Stimulated activated CD4-positive, alpha-beta T cell treated with anti-CD3 and anti-CD28 coated beads, Interleukin-4, amount 100 ng/mL, for 4 hours (primary cell): ENCODE data around the gene PAGE2B.
A peak's percentile ranks its signal among the peaks of the same experiment; 100 is the strongest.
"Not testable (repeated sequence)": the region's sequence is repeated elsewhere in the genome, so short reads cannot be mapped to it uniquely, and the experiment has no call there.

Experiments used
- DNase-seq, 2 experiments: peaks; one replicate each; pipeline ENCODE4 v3.0.0-alpha.2; 2020

PAGE2B gene, protein sequence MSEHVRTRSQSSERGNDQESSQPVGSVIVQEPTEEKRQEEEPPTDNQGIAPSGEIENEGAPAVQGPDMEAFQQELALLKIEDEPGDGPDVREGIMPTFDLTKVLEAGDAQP

DNA sequence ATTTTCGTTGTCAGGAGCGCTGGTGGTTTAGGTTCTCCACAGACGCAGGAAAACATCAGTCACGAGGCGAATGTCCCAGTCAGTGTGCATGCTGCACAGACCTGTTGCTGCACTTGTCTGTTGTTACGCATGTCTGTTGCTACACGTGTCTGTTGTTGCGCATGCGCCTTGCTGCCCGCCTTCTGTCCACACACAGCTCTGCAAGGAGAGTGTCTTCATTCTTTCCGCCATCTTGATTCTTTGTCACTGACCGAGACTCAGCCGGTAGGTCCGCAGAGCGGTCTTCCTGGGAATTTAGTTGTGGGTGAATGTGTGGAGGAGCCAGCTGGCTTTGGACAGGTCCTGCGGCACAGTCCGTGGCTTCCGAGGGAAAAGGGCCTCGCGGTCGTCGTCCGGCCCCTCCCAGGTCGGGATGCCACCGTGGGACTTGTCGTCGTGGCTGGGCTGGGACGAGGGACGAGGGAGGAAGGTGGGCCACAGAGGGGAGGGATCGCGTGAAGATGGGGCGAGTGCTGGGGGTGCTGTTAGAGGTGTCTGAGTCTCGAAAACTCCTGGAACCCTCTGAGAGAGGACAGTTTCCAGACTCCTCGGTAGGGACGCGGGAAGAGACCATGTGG lies at the start of gene PAGE2B:
Gene PAGE2B, plus strand, starts transcription at position 180 of the 617 bp plus-strand sequence. CDS start 1,012 bp downstream, outside the sequence.
- no peak for DNase-seq

DNA sequence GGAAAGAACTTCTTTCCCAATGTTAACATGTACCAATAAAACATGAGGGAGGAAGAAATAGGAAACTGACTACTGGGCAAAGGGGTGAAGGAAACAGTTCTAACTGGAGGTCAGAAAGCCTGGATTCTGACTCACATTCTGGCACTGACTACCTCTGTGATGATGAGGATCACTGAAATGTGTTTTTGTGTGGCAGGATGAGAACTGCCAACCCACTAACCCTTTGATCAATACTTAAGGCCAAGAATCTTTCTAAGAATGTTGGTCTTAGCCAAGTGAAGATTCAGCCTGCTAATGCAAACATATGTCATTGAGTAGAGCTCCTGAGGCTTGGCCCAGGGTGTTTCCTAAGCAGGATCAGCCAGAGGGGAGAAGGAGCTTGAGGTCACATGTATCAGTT lies 48.7 kb upstream of the PAGE2B start:
- DNase-seq, result no peak

DNA sequence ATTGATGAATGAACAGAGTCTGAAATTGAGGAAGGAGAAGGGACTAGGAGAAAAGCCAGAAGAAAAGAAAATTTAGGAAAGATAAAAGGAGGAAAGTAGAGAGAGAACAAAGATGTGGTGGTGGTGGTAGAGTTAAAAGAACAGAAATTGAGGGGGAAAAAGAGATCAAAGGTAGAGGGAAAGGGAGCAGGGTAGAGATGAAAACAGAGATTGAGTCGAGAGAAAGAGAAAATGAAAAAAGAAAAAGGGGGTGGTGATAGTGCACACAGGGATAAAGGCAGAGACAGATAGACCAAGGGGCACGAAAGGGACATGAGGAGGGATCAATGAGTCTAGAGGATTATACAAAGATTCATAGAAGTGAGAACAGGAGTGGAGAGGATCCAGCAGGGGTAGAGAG lies 48.0 kb upstream of the PAGE2B start:
- no peak for DNase-seq

- DNase-seq, result no peak
Observed at GRCh38 chrX:55028040-55028439, 46.8 kb upstream of the PAGE2B start.

DNA sequence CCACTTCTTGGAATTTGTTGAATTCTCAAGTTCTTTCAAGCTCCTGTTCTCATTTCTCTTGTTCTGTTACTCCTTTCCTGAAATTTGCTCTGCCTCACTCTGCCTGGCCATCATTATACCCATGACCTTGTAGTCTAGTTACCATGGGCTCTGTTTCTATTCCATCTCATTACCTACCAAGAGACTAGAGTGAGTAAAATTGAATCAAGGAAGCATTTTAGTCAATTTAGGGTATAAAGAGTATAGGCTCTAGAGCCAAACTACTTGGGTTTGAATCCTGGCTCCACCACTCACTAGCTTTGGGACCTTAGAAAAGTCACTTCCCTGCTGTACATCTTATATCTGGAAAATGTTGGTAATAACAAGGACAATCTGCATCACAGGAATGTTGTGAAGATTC lies 46.2 kb upstream of the PAGE2B start:
- DNase-seq, result no peak

DNA sequence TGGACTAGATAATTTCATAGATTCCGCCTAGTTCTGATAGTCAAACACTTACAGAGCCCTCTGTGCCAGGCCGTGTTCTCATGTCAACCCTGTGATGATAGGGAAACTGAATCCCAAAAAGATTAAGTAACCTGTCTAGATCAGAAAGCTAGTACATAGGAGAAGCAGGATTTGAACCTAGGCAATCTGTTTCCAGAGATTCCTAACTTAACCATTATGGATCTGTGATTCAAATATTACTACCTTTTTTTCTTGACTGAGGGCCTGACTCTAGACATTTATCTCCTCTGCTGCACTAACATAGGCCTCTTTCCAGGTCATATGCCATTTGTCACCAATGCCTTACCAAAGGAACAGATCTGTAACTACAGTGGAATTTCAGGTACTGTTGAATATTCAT lies 45.5 kb upstream of the PAGE2B start:
- no peak for DNase-seq

GRCh38 chrX:55030271-55031205 lies 44.3 kb upstream of the PAGE2B start, which contains the start of gene ALAS2:
Gene ALAS2, minus strand, starts transcription at chrX:55030977. Its CDS starts 4,977 bp downstream, at chrX:55026000.
- DNase-seq, result no peak

DNA sequence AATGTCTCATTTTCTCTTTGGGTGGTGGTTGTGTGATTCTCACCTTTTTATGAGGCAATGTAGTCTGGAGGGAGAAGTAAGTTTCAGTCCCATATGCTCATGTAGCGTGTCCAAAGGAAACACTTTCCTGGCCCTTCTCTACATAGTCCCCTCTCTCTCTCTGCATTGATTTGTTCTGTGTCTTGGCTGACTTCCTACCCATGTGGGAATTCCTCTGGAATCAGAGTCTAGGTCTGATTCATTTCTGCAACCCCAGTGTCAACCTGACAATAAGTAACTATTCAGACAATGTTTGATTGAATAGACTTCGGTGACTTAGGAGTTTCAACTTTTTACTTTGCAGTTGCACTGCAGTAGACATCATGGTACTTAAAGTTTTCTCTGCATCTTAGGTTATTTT lies 41.4 kb upstream of the PAGE2B start:
- no peak for DNase-seq

DNA sequence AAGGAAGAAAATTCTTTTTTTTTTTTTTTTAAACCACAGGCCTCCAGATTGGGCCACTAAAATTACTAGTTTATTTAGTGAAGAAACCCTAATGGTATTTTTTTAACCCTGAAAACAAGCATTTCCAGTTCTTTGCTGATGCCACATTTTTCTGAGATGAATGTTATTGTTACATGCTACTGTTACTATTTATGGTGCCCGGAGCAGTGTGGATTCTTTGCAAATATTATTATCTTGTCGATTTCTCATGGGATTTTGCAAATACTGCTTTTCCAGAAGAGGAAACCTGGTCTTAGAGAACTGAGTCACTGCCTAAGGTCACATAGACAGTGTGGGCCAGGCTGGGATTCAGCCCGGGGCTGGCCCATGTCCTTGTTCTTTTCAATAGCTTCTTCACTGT lies 35.4 kb upstream of the PAGE2B start:
- DNase-seq, result no peak

DNA sequence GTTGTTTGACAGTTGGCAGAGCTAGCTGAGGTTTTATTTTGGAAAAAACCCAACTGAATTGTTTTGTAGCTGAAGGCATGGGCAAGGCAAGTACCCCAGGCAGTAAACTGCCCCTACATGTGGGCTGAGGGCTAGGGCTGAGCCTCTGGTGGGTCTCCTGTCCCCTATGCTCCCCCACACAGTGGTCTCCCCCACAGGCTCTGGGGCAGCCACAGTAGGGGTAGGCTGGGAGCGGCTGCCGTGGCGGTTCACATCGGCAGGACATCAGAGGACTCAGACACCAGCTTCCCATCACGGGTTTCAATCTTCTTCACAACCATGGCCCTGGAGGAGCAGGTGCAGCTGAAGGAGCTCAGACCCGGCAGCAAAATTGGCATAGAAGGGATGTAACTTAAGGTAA lies 33.3 kb upstream of the PAGE2B start:
- DNase-seq, result no peak

DNA sequence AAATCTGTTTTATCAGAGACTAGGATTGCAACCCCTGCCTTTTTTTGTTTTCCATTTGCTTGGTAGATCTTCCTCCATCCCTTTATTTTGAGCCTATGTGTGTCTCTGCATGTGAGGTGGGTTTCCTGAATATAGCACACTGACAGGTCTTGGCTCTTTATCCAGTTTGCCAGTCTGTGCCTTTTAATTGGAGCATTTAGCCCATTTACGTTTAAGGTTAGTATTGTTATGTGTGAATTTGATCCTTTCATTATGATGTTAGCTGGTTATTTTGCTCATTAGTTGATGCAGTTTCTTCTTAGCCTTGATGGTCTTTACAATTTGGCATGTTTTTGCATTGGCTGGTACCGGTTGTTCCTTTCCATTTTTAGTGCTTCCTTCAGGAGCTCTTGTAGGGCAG lies 24.2 kb upstream of the PAGE2B start:
- DNase-seq, result not testable (repeated sequence)

DNA sequence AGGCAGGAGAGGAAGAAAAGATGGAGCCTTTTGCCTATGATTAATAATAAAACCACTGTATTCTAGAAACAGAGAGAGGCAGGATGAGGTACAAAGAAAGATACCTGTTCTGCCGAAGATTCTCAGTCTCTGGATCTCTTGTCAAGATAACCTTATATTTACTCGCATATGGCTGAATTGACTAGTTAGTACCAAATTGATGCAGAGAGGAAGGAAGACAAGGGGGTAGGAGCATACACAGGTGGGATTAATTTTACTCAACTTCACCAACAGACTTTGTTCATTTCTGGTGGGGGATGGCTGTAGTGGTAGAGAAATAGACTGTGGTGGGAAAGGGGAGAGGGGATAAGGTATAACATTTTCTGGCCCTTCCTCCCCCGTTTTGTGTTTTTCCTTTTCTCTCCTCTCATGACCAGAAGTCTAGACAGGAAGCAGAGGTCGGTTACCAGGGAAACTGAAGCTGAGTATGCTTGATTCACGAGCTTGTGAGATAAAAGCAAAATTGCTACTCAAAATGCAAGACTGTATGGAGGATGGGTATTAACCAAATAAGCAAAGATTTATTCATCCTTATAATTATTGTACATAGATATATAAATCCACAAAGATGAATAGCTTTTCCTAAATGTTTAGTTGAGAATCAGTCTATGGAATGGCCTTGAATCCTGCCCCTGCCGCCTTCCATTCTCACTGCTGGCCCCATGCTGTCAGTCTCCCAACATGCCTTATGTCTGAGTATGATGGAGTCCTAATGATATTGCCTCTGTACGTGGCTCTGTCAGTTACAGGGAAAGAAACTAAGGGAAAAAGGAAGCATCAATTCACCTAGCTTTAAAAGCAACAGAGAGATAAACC lies 17.8 kb upstream of the PAGE2B start:
- peak in 1 of 2 experiments; percentile 11 for DNase-seq

- DNase-seq, result peak in 1 of 2 experiments; percentile 11
Observed at GRCh38 chrX:55057675-55058249, 17.1 kb upstream of the PAGE2B start.

- not testable (repeated sequence) for DNase-seq
Observed at GRCh38 chrX:55067180-55067579, 7.7 kb upstream of the PAGE2B start.

- no peak for DNase-seq
Observed at GRCh38 chrX:55072286-55072685, 2.5 kb upstream of the PAGE2B start.

DNA sequence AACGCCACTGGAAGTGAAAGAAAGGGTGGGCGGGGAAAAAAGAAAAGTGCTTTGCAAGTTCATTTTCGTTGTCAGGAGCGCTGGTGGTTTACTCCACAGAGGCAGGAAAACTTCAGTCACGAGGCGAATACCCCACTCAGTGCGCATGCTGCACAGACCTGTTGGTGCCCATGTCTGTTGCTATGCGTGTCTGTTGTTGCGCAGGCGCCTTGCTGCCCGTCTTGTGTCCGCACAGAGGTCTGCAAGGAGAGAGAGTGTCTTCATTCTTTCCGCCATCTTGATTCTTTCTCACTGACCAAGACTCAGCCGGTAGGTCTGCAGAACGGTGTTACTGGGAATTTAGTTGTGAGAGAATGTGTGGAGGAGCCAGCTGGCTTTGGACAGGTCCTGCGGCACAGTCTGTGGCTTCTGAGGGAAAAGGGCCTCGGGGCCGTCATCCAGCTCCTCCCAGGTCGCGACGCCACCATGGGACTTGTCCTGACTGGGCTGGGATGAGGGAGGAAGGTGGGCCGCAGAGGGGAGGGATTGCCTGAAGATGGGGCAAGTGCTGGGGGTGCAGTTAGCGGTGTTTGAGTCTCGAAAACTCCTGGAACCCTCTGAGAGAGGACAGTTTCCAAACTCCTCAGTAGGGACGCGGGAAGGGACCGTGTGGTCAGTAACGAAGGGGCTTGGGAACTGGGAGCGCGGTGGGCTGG lies 14.1 kb downstream of the PAGE2B start, which contains the start of gene PAGE2:
Gene PAGE2, plus strand, starts transcription at position 224 of the 695 bp plus-strand sequence. CDS start 1,003 bp downstream, outside the sequence.
- DNase-seq, result no peak

DNA sequence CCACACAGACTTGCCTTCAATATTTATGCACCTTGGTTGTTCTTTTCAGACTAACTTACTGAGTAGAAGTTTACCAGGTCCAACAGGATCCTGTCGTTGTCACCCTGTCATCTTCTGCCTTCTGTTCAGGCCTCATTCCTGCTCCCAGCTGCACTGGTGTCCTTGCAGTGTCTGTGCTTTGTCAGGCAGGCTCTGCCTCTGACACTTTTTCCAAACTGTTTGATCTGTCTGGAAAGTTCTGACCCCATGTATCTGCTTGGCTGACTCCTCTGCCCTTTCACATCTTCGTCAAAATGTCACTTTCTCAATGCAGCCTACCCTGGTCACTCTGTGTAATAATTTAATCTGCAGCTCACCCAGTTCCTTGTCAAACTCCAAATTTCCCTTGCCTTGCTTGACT lies 23.9 kb downstream of the PAGE2B start:
- DNase-seq, result no peak

DNA sequence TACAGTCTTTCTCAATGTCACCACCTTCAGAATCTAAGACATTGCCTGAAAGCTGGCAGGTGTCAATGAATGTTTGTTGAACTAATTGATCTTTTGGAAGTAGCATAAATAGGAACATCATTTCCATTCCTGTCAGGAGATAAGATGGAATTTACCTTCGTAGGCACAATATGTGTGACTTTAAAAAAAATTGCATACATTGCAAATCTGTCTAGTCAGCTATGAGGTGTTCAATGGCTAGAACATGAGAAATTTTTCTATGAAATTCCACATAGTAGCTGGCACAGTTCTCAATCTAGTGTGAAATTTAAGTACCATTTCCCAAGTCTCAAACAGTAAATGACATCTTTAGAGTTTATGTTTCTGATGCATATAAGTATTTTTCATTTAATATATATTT lies 24.3 kb downstream of the PAGE2B start:
- DNase-seq, result no peak

GRCh38 chrX:55102754-55103153 lies 27.9 kb downstream of the PAGE2B start:
- no peak for DNase-seq

GRCh38 chrX:55107262-55107661 lies 32.4 kb downstream of the PAGE2B start:
- DNase-seq, result no peak

DNA sequence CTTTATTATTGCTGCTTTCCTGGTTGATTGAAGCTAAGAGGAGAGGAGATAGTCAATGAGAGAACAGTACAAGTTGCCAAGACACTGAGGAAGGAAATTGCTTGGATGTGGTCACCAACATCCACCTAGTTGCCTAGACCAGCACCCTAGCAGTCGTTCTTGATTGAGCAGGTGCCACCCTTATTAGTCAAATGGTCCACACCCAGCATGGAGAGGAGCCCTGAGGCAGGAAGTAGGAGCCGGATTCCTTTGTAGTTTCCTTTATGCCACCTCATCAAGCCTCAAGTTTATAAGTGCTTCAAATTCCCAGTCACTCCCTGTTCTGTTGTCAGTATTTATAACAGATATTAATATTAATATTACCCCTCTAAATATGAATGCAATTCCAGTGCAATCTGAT lies 33.1 kb downstream of the PAGE2B start:
- DNase-seq, result no peak

DNA sequence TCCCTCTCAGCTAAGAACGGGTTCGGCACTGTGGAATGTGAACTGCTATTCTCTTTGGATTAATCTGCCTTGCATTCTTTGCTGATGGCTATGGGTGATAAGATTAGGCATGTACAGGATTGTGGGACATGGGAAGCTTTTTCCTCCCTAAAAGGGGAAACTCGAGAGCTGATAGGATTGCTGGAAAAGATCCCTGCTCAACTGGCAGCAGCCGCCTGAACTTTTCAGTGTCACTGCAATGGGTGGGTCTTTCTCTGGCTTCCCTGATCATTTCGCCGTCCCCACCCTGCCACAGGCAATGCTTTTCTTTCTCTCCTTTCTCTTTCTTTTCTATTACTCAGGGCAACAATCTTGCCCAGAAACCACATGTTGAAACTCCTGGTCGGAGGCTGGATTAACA lies 34.5 kb downstream of the PAGE2B start:
- DNase-seq, result no peak
